H1 (cell line): Measurements from ENCODE around the gene CAST. TPM values are rescaled to one million over a fixed set of nuclear protein-coding genes. Genes with fewer than 3 reads are reported as not detected.

Experiments used
- CTCF ChIA-PET: fragments of 300-600 bp; sonication (Branson Sonifier 250); formaldehyde crosslinking; loops from one replicate; lab custom pipeline; 2021; ENCODE audit not compliant: partially characterized antibody; lab: Charles Lee
- POLR2A ChIA-PET: fragments of 300-600 bp; sonication (Branson Sonifier 250); formaldehyde crosslinking; loops from one replicate; lab custom pipeline; 2021; ENCODE audit warnings: inconsistent platforms; ENCODE audit not compliant: partially characterized antibody; lab: Charles Lee
- DNase-seq, 2 experiments: peaks; one replicate each; pipeline versions ENCODE4 v3.0.0 to v3.0.0-alpha.2; 2010 to 2022; ENCODE audit warnings: low spot score in 2 of 2, low read depth in 1 of 2, mixed read lengths in 1 of 2
- FAIRE-seq: peaks from 2 replicates; lab custom pipeline; 2011; peaks lifted over from hg19 to GRCh38; lab: Jason Lieb, UNC
- H2AFZ ChIP-seq: 2 replicates; pipeline ENCODE4 v1.8.1; 2012; ENCODE audit warnings: low read length, inconsistent platforms
- H2AK5ac ChIP-seq: 2 replicates; pipeline ENCODE4 v1.6.1; 2013; ENCODE audit warnings: low read depth, low read length
- H2BK120ac ChIP-seq: replicated peaks from 2 replicates; pipeline ENCODE3; 2013; ENCODE audit warnings: low read depth, low read length, inconsistent platforms
- H2BK12ac ChIP-seq: 2 replicates; pipeline ENCODE4 v1.6.1; 2013; ENCODE audit warnings: low read depth, low read length
- H2BK15ac ChIP-seq: 2 replicates; pipeline ENCODE4 v1.6.1; 2013; ENCODE audit warnings: low read length
- H2BK20ac ChIP-seq: 2 replicates; pipeline ENCODE4 v1.6.1; 2013; ENCODE audit warnings: low read length
- H2BK5ac ChIP-seq: 2 replicates; pipeline ENCODE4 v1.6.1; 2013; ENCODE audit warnings: low read depth, low read length
- H3K14ac ChIP-seq: 2 replicates; pipeline ENCODE4 v1.6.1; 2013; ENCODE audit warnings: inconsistent platforms; ENCODE audit not compliant: insufficient read length
- H3K18ac ChIP-seq: 2 replicates; pipeline ENCODE4 v1.6.1; 2013; ENCODE audit warnings: low read length; ENCODE audit errors: extremely low read depth
- H3K23ac ChIP-seq: 2 replicates; pipeline ENCODE4 v1.6.1; 2013; ENCODE audit warnings: inconsistent platforms; ENCODE audit not compliant: insufficient read length
- H3K23me2 ChIP-seq: 2 replicates; pipeline ENCODE4 v1.6.1; 2013; ENCODE audit warnings: low read depth, low read length
- H3K27ac ChIP-seq: 2 replicates; pipeline ENCODE4 v1.6.1; 2011; ENCODE audit warnings: low read depth, low read length, inconsistent platforms
- H3K27me3 ChIP-seq, 4 experiments: replicated peaks in 1 of 4; 1 replicate in 1 of 4; 2 replicates in 3 of 4; pipeline versions ENCODE4 v1.6.1 to v1.8.1; 2011 to 2013; ENCODE audit warnings: low read length in 3 of 4, mild to moderate bottlenecking in 3 of 4, inconsistent platforms in 2 of 4, mixed read lengths in 2 of 4, moderate library complexity in 1 of 4; ENCODE audit not compliant: control insufficient read depth in 3 of 4, insufficient read depth in 3 of 4; ENCODE audit errors: extremely low read depth in 1 of 4
- H3K36me3 ChIP-seq, 4 experiments: 2 replicates each; pipeline versions ENCODE4 v1.6.1 to v1.8.1; 2011 to 2013; ENCODE audit warnings: mild to moderate bottlenecking in 4 of 4, low read length in 3 of 4, moderate library complexity in 2 of 4, control low read depth in 1 of 4, inconsistent platforms in 1 of 4; ENCODE audit not compliant: insufficient read depth in 4 of 4, control insufficient read depth in 2 of 4
- H3K4ac ChIP-seq: replicated peaks from 2 replicates; pipeline ENCODE3; 2013; ENCODE audit warnings: low read length, low read depth, mixed read lengths, inconsistent platforms; ENCODE audit not compliant: insufficient read length
- H3K4me1 ChIP-seq, 4 experiments: replicated peaks in 1 of 4; 1 replicate in 1 of 4; 2 replicates in 3 of 4; pipeline versions ENCODE4 v1.6.1 to v1.8.1; 2011 to 2013; ENCODE audit warnings: low read length in 3 of 4, inconsistent platforms in 2 of 4, mixed read lengths in 1 of 4; ENCODE audit not compliant: insufficient read depth in 4 of 4, control insufficient read depth in 3 of 4
- H3K4me2 ChIP-seq, 2 experiments: 2 replicates each; pipeline versions ENCODE4 v1.6.1 to v1.8.1; 2011 to 2013; ENCODE audit warnings: low read depth in 2 of 2, low read length in 2 of 2, control low read depth in 1 of 2, inconsistent platforms in 1 of 2, mild to moderate bottlenecking in 1 of 2; ENCODE audit not compliant: insufficient read depth in 1 of 2
- H3K4me3 ChIP-seq, 4 experiments: fragments of 200-600, 300-600 bp in 1 of 4; sonication (generic), shearing (Covaris generic), sonication (Bioruptor Twin) in 1 of 4; 2 replicates each; pipeline versions ENCODE4 v1.5.1 to v1.8.1; 2011 to 2016; ENCODE audit warnings: low read length in 4 of 4, low read depth in 3 of 4, control low read depth in 2 of 4, inconsistent platforms in 2 of 4, mild to moderate bottlenecking in 2 of 4, mixed read lengths in 1 of 4, moderate library complexity in 1 of 4; ENCODE audit not compliant: insufficient read depth in 2 of 4; ENCODE audit errors: extremely low read depth in 1 of 4
- H3K56ac ChIP-seq: replicated peaks from 2 replicates; pipeline ENCODE3; 2013; ENCODE audit warnings: low read depth, mild to moderate bottlenecking, mixed read lengths, low read length, inconsistent platforms; ENCODE audit not compliant: insufficient read length
- H3K79me1 ChIP-seq: 2 replicates; pipeline ENCODE4 v1.6.1; 2013; ENCODE audit warnings: low read depth, low read length, control low read depth
- H3K79me2 ChIP-seq, 2 experiments: 2 replicates each; pipeline versions ENCODE4 v1.6.1 to v1.8.1; 2012 to 2013; ENCODE audit warnings: low read length in 2 of 2, mild to moderate bottlenecking in 2 of 2, inconsistent platforms in 1 of 2; ENCODE audit not compliant: insufficient read depth in 2 of 2, control insufficient read depth in 1 of 2
- H3K9ac ChIP-seq, 4 experiments: replicated peaks in 1 of 4; 1 replicate in 1 of 4; 2 replicates in 3 of 4; pipeline versions ENCODE4 v1.6.1 to v1.8.1; 2011 to 2013; ENCODE audit warnings: low read depth in 3 of 4, low read length in 3 of 4, control low read depth in 2 of 4, mild to moderate bottlenecking in 2 of 4, moderate library complexity in 2 of 4, inconsistent platforms in 1 of 4; ENCODE audit errors: extremely low read depth in 1 of 4
- H3K9me3 ChIP-seq, 2 experiments: 2 replicates each; pipeline versions ENCODE4 v1.6.1 to v1.8.1; 2012 to 2013; ENCODE audit warnings: mild to moderate bottlenecking in 2 of 2, moderate library complexity in 2 of 2, control low read depth in 1 of 2, inconsistent platforms in 1 of 2, low read depth in 1 of 2, low read length in 1 of 2, mixed read lengths in 1 of 2; ENCODE audit not compliant: insufficient read depth in 2 of 2
- H4K20me1 ChIP-seq, 2 experiments: replicated peaks in 1 of 2; 2 replicates each; pipeline versions ENCODE3 to v1.8.1; 2011 to 2013; ENCODE audit warnings: inconsistent platforms in 2 of 2, low read length in 2 of 2, mild to moderate bottlenecking in 1 of 2; ENCODE audit not compliant: insufficient read depth in 2 of 2, control insufficient read depth in 1 of 2
- H4K5ac ChIP-seq: 2 replicates; pipeline ENCODE4 v1.6.1; 2013; ENCODE audit warnings: low read length, low read depth, mixed read lengths, inconsistent platforms; ENCODE audit not compliant: insufficient read length
- H4K8ac ChIP-seq: 2 replicates; pipeline ENCODE4 v1.8.0; 2013; ENCODE audit warnings: mild to moderate bottlenecking, moderate library complexity, low read length, inconsistent platforms; ENCODE audit not compliant: insufficient read depth; ENCODE audit errors: extremely low read depth
- H4K91ac ChIP-seq: replicated peaks from 2 replicates; pipeline ENCODE3; 2013; ENCODE audit warnings: low read length, mixed read lengths, inconsistent platforms; ENCODE audit not compliant: insufficient read length
- POLR2A ChIP-seq, 2 experiments: IDR thresholded peaks; 1 replicate in 1 of 2; 2 replicates in 1 of 2; pipeline ENCODE4 v1.6.1; 2011; ENCODE audit warnings: low read depth in 2 of 2, low read length in 2 of 2, mild to moderate bottlenecking in 2 of 2; ENCODE audit errors: control extremely low read depth in 1 of 2
- TAF7 ChIP-seq: optimal IDR thresholded peaks from 2 replicates; pipeline ENCODE3; 2011; ENCODE audit warnings: low read depth, mild to moderate bottlenecking, inconsistent platforms, low read length, moderate library complexity, borderline replicate concordance
- WGBS, 2 experiments: shearing (Covaris generic) in 1 of 2; methylation state at CpG; one replicate each; pipeline versions ENCODE4 v1.1.6 to v1.1.7; 2013 to 2015; ENCODE audit warnings: low lambda C conversion rate in 2 of 2, mixed read lengths in 2 of 2, inconsistent platforms in 1 of 2, low coverage in 1 of 2, missing lambda C conversion rate in 1 of 2; ENCODE audit not compliant: insufficient replicate concordance in 2 of 2, insufficient coverage in 1 of 2, insufficient read length in 1 of 2; ENCODE audit errors: extremely low coverage in 1 of 2, missing lambda C conversion rate in 1 of 2; 5-methylcytosine and 5-hydroxymethylcytosine counted together
- polyA plus RNA-seq, 7 experiments: library from polyadenylated mRNA; depleted of rRNA in 3 of 7; stranded (reverse) in 5 of 7; unstranded in 2 of 7; fragments of >200 nt in 5 of 7; fragments of 200-250 nt in 2 of 7; gene quantifications; 1 replicate in 5 of 7; 2 replicates in 1 of 7; 4 replicates in 1 of 7; pipeline versions ENCODE4 v1.2.1 to v1.2.3, GENCODE V29; 2011 to 2013; ENCODE audit warnings: missing spikeins in 2 of 7, mixed read lengths in 2 of 7
- total RNA-seq: library from RNA; stranded (reverse); fragmentation: NEBNext Ultra II Directional; extraction: Animal tissue kit (Norgen Biotek cat#: 25700); gene quantifications from 2 replicates; pipeline ENCODE4 v1.2.1, GENCODE V29; 2021

CAST gene
- total and polyA plus RNA-seq, 2 of the 8 experiments (the other 6 are each of a cell fraction or from before 2014, with no cell fraction given) = 9.0 to 48.2 TPM

GRCh38 chr5:96808541-96808828 lies 146.3 kb downstream of the CAST start:
- Histone ChIP-seq H4K91ac (peak overlapping the region; percentile 77), H3K56ac (no peak overlapping the region), H3K79me1 (no peaks in the 10 kb centered on the region), H2AK5ac (no peak overlapping the region), H4K5ac (no peak overlapping the region), H2BK120ac (no peak overlapping the region), H3K27ac (no peak overlapping the region), H2AFZ (peak overlapping the region; percentile 82), H2BK15ac (no peak overlapping the region), H3K27me3 (no peaks in the 10 kb centered on the region; a peak in 2 of 7 replicates), H3K36me3 (no peaks in the 10 kb centered on the region), H2BK12ac (no peak overlapping the region), H3K4ac (no peak overlapping the region), H3K9me3 (no peaks in the 10 kb centered on the region), H2BK5ac (no peak overlapping the region), H3K23ac (no peak overlapping the region), H3K23me2 (peaks cover 3% of the 10 kb centered on the region), H4K20me1 (no peaks in the 10 kb centered on the region), H4K8ac (no peak overlapping the region), H3K9ac (no peak overlapping the region; a peak in 1 of 7 replicates), H2BK20ac (no peak overlapping the region), H3K4me1 (peaks cover 0 to 5% (median 2%) of the 10 kb centered on the region in 4 experiments; a peak in 3 of 7 replicates), H3K4me2 (peak overlapping the region; percentile 64 to 78), H3K79me2 (no peaks in the 10 kb centered on the region), H3K14ac (no peak overlapping the region), H3K18ac (peak overlapping the region; percentile 78; the same call in 1 of the 2 replicates), H3K4me3 (peak overlapping the region; percentile 70 to 94 (median 74); a peak in 5 of 8 replicates)
- DNase-seq = no peak
- no peak for FAIRE-seq
- TF ChIP-seq POLR2A (IDR thresholded peaks at IDR 0.05; ENCODE audit: control extremely low read depth in 1 of 2, low read depth in 2 of 2, low read length in 2 of 2) = peak; percentile 7 to 36; a peak in 1 of 3 replicates
- no peak for TF ChIP-seq TAF7
- POLR2A ChIA-PET = interaction anchor here (0.7 to 2.5 kb wide), 7 partner anchors 11 to 1085 kb away, joined by 3 to 6 read pairs (median 6); partner anchors contain the start of gene CAST
- 8% methylated on average over 2 of the region's 2 CpGs; no CpG with 5 or more reads in 1 of the 2 experiments for WGBS, 2 experiments
- CTCF ChIA-PET = interaction anchor here (0.7 to 1.6 kb wide), 6 partner anchors 13 to 354 kb away, joined by 3 to 4 read pairs (median 4); no protein-coding TSS in a partner anchor
